ENCODE results near the gene XXYLT1.
"Not testable (repeated sequence)": the region's sequence is repeated elsewhere in the genome, so short reads cannot be mapped to it uniquely, and the experiment has no call there.

XXYLT1 gene

GRCh38 chr3:195094191-195094921 is 176.6 kb downstream of the XXYLT1 start:
- H3K27ac Mint-ChIP-seq: peak overlapping the region; percentile 80
- TF ChIP-seq, protein P1, sequence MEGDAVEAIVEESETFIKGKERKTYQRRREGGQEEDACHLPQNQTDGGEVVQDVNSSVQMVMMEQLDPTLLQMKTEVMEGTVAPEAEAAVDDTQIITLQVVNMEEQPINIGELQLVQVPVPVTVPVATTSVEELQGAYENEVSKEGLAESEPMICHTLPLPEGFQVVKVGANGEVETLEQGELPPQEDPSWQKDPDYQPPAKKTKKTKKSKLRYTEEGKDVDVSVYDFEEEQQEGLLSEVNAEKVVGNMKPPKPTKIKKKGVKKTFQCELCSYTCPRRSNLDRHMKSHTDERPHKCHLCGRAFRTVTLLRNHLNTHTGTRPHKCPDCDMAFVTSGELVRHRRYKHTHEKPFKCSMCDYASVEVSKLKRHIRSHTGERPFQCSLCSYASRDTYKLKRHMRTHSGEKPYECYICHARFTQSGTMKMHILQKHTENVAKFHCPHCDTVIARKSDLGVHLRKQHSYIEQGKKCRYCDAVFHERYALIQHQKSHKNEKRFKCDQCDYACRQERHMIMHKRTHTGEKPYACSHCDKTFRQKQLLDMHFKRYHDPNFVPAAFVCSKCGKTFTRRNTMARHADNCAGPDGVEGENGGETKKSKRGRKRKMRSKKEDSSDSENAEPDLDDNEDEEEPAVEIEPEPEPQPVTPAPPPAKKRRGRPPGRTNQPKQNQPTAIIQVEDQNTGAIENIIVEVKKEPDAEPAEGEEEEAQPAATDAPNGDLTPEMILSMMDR (IDR thresholded peaks at IDR 0.05): no peak
- peaks cover 26% of the 10 kb centered on the region for H3K9me3 Mint-ChIP-seq
- peaks cover 44% of the 10 kb centered on the region for H3K4me1 Mint-ChIP-seq
- H3K36me3 Mint-ChIP-seq (ENCODE audit: low read depth): peaks cover 12% of the 10 kb centered on the region
- no peak overlapping the region for H3K4me3 Mint-ChIP-seq
- H3K27me3 Mint-ChIP-seq (ENCODE audit: low read depth, poor library complexity): peaks cover 2% of the 10 kb centered on the region
- DNase-seq: no peak

DNA sequence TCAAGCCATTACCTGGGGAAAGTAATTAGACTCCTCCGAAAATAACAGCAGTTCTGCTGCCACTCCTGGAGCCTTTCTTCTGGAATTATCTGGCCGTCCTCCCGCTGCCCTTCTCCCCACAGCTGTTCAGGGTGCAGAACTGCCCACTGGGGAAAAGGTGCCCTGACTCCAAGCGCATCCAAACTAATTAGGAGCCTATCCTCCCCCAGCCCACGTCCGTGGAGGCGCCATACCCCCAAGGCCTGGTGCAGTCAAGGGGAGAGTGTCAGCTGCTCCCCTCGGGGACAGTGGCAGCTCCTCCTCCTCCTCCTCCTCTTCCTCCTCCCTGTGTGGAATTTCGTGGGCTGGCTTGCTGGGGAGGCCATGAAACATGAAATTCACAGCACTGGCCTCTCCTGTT is 177.2 kb downstream of the XXYLT1 start:
- H3K4me1 Mint-ChIP-seq: peaks cover 44% of the 10 kb centered on the region

GRCh38 chr3:195087840-195088601 is 182.9 kb downstream of the XXYLT1 start:
- not testable (repeated sequence) for H3K36me3 Mint-ChIP-seq (ENCODE audit: low read depth); DNase-seq; H3K27me3 Mint-ChIP-seq (ENCODE audit: low read depth, poor library complexity)
- H3K4me1 Mint-ChIP-seq: peaks cover 43% of the 10 kb centered on the region
- H3K4me3 Mint-ChIP-seq: peak overlapping the region; percentile 81
- H3K9me3 Mint-ChIP-seq: peaks cover 12% of the 10 kb centered on the region
- H3K27ac Mint-ChIP-seq: peak overlapping the region; percentile 96

More for the DNA sequence above, 177.2 kb downstream of the XXYLT1 start:
- peak overlapping the region; percentile 80 for H3K27ac Mint-ChIP-seq
- TF ChIP-seq, protein P1 (IDR thresholded peaks at IDR 0.05): no peak
- H3K9me3 Mint-ChIP-seq: peaks cover 27% of the 10 kb centered on the region
- H3K4me3 Mint-ChIP-seq: no peak overlapping the region
- peaks cover 2% of the 10 kb centered on the region for H3K27me3 Mint-ChIP-seq (ENCODE audit: low read depth, poor library complexity)
- DNase-seq: no peak
- H3K36me3 Mint-ChIP-seq (ENCODE audit: low read depth): peaks cover 12% of the 10 kb centered on the region

- peaks cover 3% of the 10 kb centered on the region for H3K27me3 Mint-ChIP-seq (ENCODE audit: low read depth, poor library complexity)
- H3K36me3 Mint-ChIP-seq (ENCODE audit: low read depth): peaks cover 10% of the 10 kb centered on the region
- H3K27ac Mint-ChIP-seq: peak overlapping the region; percentile 96
- peaks cover 50% of the 10 kb centered on the region for H3K4me1 Mint-ChIP-seq
- TF ChIP-seq, protein P1 (IDR thresholded peaks at IDR 0.05): no peak
- H3K4me3 Mint-ChIP-seq: peak overlapping the region; percentile 81
- DNase-seq: no peak
- peaks cover 12% of the 10 kb centered on the region for H3K9me3 Mint-ChIP-seq
Observed at GRCh38 chr3:195087328-195087727, 183.6 kb downstream of the XXYLT1 start.

- Mint-ChIP-seq H3K9me3 (peaks cover 12% of the 10 kb centered on the region), H3K27me3 (ENCODE audit: low read depth, poor library complexity) (peaks cover 3% of the 10 kb centered on the region), H3K27ac (no peak overlapping the region), H3K36me3 (ENCODE audit: low read depth) (peaks cover 10% of the 10 kb centered on the region), H3K4me3 (peak overlapping the region; percentile 81), H3K4me1 (peaks cover 55% of the 10 kb centered on the region)
- TF ChIP-seq, protein P1 (IDR thresholded peaks at IDR 0.05): no peak
- no peak for DNase-seq
Observed at GRCh38 chr3:195086885-195087284, 184.1 kb downstream of the XXYLT1 start.

GRCh38 chr3:195086341-195086740 is 184.6 kb downstream of the XXYLT1 start:
- no peak for DNase-seq
- Mint-ChIP-seq H3K9me3 (peaks cover 12% of the 10 kb centered on the region), H3K27me3 (ENCODE audit: low read depth, poor library complexity) (peaks cover 3% of the 10 kb centered on the region), H3K4me1 (peaks cover 60% of the 10 kb centered on the region), H3K27ac (peak overlapping the region; percentile 44), H3K36me3 (ENCODE audit: low read depth) (peaks cover 10% of the 10 kb centered on the region), H3K4me3 (peak overlapping the region; percentile 71)
- TF ChIP-seq, protein P1 (IDR thresholded peaks at IDR 0.05): no peak

All from nephron progenitor cell (in vitro differentiated cells).